ENCODE data around the gene UNC13D. TPM values are rescaled to one million over a fixed set of nuclear protein-coding genes. Genes with fewer than 3 reads are reported as not detected.
"Not testable (repeated sequence)": the region's sequence is repeated elsewhere in the genome, so short reads cannot be mapped to it uniquely, and the experiment has no call there.

Gene UNC13D
- total and polyA plus RNA-seq, 3 experiments from 2014 or later: 90.3 to 154 (median 143) TPM

DNA sequence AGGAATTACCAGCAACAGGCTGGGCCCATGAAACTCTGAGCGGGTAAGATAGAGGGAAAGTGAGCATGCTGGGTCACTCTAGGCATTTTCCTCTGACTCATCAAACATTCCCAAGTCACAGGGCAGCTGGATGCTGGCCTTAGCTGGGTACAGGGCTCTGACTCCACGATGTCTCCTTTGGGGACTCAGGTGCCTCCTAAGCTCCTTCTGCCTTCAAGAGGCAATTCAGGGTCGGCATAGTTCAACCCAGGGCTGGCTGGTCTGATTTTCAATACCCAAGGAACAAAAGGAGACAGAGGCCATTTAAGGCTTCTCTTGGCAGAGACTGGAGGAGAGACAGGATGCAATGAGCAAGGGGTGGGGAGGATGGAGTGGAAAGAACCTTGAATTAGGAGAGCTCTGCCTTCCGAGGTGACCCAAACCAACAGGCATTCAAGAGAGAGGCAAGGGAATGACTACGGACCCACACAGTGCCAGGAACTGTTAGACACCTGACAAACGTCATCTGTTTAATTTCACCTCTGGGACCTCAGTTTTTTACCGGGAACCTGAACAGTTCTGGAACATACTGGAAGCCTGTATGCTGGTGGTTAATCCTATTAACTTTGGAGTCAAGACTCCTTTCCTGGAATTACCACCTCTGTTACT lies 10.0 kb upstream of the UNC13D start:
- Histone ChIP-seq H3K27ac (ENCODE audit: low read depth, low read length) (peak overlapping the region; percentile 89), H3K4me1 (ENCODE audit: insufficient read depth, low read length) (peaks cover 22% of the 10 kb centered on the region), H3K4me3 (ENCODE audit: low read length) (peak overlapping the region; percentile 64), H3K9me3 (ENCODE audit: low read length) (no peaks in the 10 kb centered on the region), H3K27me3 (ENCODE audit: insufficient read depth, low read length, poor library complexity, severe bottlenecking) (no peaks in the 10 kb centered on the region), H3K36me3 (ENCODE audit: insufficient read depth, low read length) (peaks cover 22% of the 10 kb centered on the region)
- H3K27ac Mint-ChIP-seq: no peak overlapping the region
- no peaks in the 10 kb centered on the region for H3K9me3 Mint-ChIP-seq
- DNase-seq: no peak
- POLR2A ChIA-PET: interaction anchor here (0.5 to 3.8 kb wide), 12 partner anchors 9 to 149 kb away, joined by 3 to 82 read pairs (median 12); partner anchors contain the start of genes GALK1, TRIM47, TRIM65 and UNC13D
- no peaks in the 10 kb centered on the region for H3K27me3 Mint-ChIP-seq
- H3K4me1 Mint-ChIP-seq: peaks cover 21 to 37% (median 21%) of the 10 kb centered on the region in 3 donors
- CTCF ChIA-PET: interaction anchor here (0.7 to 4.7 kb wide), 12 partner anchors 8 to 101 kb away, joined by 3 to 46 read pairs (median 6); partner anchors contain the start of genes MRPL38, TRIM47, TRIM65 and UNC13D
- no peak overlapping the region for H3K4me3 Mint-ChIP-seq
- H3K36me3 Mint-ChIP-seq: peaks cover 3 to 36% (median 3%) of the 10 kb centered on the region in 3 donors

DNA sequence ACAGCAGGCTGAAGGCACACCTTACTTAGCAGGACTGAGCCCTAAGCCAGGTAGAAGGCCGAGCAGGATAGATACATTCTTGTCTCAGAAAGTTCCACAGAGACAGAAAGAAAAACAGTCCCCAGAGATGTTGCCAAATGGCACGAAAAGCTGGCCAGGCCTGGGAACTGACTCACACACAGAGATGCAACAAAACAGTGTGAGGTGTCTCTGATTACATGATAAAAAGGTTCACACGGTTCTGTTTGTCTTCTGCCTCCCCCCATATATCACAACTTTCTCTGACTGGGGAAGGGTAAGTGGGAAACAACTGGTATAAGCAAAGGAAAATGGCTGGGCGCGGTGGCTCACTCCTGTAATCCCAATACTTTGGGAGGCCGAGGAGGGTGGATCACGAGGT lies 9.2 kb upstream of the UNC13D start:
- no peak for DNase-seq
- Mint-ChIP-seq H3K9me3 (no peaks in the 10 kb centered on the region), H3K27ac (peak overlapping the region in 7 of 8 donors; percentile 23 to 82 (median 55)), H3K36me3 (peaks cover 4 to 44% (median 7%) of the 10 kb centered on the region in 3 donors), H3K4me1 (peaks cover 20 to 38% (median 22%) of the 10 kb centered on the region in 3 donors), H3K4me3 (peak overlapping the region in 5 of 7 donors; percentile 44 to 58 (median 53)), H3K27me3 (no peaks in the 10 kb centered on the region)
- H3K36me3 ChIP-seq (ENCODE audit: insufficient read depth, low read length): peaks cover 28% of the 10 kb centered on the region
- ChIA-PET CTCF (interaction anchor here (0.7 to 4.7 kb wide), 6 partner anchors 9 to 69 kb away, joined by 3 to 38 read pairs (median 17); partner anchors contain the start of genes MRPL38, TRIM65, UNC13D and UNK), POLR2A (interaction anchor here (2.1 to 3.6 kb wide), 5 partner anchors 9 to 75 kb away, joined by 12 to 82 read pairs (median 49); partner anchors contain the start of genes TRIM47, UNC13D and UNK)
- H3K4me3 ChIP-seq (ENCODE audit: low read length): no peak overlapping the region
- H3K27ac ChIP-seq (ENCODE audit: low read depth, low read length): no peak overlapping the region
- peaks cover 27% of the 10 kb centered on the region for H3K4me1 ChIP-seq (ENCODE audit: insufficient read depth, low read length)
- no peaks in the 10 kb centered on the region for H3K9me3 ChIP-seq (ENCODE audit: low read length)
- H3K27me3 ChIP-seq (ENCODE audit: insufficient read depth, low read length, poor library complexity, severe bottlenecking): no peaks in the 10 kb centered on the region

GRCh38 chr17:75851693-75851991 lies 7.4 kb upstream of the UNC13D start:
- POLR2A ChIA-PET: interaction anchor here (0.6 to 0.7 kb wide), 2 partner anchors 65 to 90 kb away, joined by 3 to 4 read pairs; no protein-coding TSS in a partner anchor

DNA sequence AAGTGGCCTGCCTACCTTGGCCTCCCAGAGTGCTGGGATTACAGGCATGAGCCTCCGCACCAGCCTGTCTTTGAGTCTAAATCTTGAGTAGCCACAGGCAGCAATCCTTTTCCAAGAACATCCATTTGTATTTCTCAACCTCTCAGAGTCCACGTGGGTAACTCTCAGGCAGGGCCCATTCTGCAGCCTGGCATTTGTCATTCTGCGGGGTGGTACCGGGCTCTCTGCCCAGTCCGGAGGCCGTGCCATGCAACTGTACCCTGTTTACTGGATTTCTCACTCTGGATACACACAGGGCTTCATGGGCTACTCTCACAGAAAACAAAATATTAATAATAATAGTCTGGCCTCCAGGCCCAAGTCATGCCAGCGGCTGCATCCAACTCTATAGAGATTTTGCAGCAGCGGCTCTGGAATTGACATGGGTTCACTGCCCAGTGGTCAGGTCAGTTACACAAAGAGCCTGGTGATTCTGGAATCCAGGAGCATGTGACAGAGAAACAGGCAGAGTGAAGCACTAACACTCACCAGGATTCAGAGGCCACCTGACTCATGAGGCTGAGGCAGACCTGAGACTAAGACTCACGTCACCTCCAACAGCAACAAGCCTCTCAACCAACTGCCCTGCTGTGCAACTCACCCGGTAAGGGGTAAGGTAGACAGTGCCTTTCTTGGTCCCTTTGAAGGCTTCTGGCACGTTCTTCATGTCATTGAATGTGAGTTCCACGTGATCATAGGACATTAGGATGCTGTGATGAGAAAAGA lies 6.9 kb upstream of the UNC13D start:
- no peak for DNase-seq
- Histone ChIP-seq H3K4me3 (ENCODE audit: low read length) (no peak overlapping the region), H3K4me1 (ENCODE audit: insufficient read depth, low read length) (peaks cover 24% of the 10 kb centered on the region), H3K36me3 (ENCODE audit: insufficient read depth, low read length) (peaks cover 37% of the 10 kb centered on the region), H3K27me3 (ENCODE audit: insufficient read depth, low read length, poor library complexity, severe bottlenecking) (no peaks in the 10 kb centered on the region), H3K9me3 (ENCODE audit: low read length) (no peaks in the 10 kb centered on the region), H3K27ac (ENCODE audit: low read depth, low read length) (no peak overlapping the region)
- peak overlapping the region in 1 of 7 donors; percentile 53 for H3K4me3 Mint-ChIP-seq
- CTCF ChIA-PET: interaction anchor here (1.2 kb wide), 1 partner anchor 26 kb away, joined by 3 read pairs; no protein-coding TSS in a partner anchor
- H3K9me3 Mint-ChIP-seq: no peaks in the 10 kb centered on the region
- peaks cover 17 to 28% (median 22%) of the 10 kb centered on the region in 3 donors for H3K4me1 Mint-ChIP-seq
- peak overlapping the region in 4 of 8 donors; percentile 12 to 91 (median 30) for H3K27ac Mint-ChIP-seq
- H3K27me3 Mint-ChIP-seq: no peaks in the 10 kb centered on the region
- peaks cover 3 to 67% (median 9%) of the 10 kb centered on the region in 3 donors for H3K36me3 Mint-ChIP-seq
- POLR2A ChIA-PET: interaction anchor here (0.6 to 0.7 kb wide), 3 partner anchors 64 to 153 kb away, joined by 3 to 4 read pairs (median 3); no protein-coding TSS in a partner anchor

More at GRCh38 chr17:75851693-75851991, 7.4 kb upstream of the UNC13D start:
- H3K4me3 ChIP-seq (ENCODE audit: low read length); H3K9me3 ChIP-seq (ENCODE audit: low read length); DNase-seq; H3K27ac ChIP-seq (ENCODE audit: low read depth, low read length); H3K27me3 ChIP-seq (ENCODE audit: insufficient read depth, low read length, poor library complexity, severe bottlenecking); H3K9me3 Mint-ChIP-seq; H3K27me3 Mint-ChIP-seq: not testable (repeated sequence)
- peaks cover 6 to 62% (median 9%) of the 10 kb centered on the region in 3 donors for H3K36me3 Mint-ChIP-seq
- H3K4me3 Mint-ChIP-seq: peak overlapping the region in 1 of 7 donors; percentile 53
- H3K4me1 ChIP-seq (ENCODE audit: insufficient read depth, low read length): peaks cover 30% of the 10 kb centered on the region
- CTCF ChIA-PET: interaction anchor here (1.2 to 4.7 kb wide), 2 partner anchors 26 to 67 kb away, joined by 3 to 32 read pairs; partner anchors contain the start of gene UNK
- H3K36me3 ChIP-seq (ENCODE audit: insufficient read depth, low read length): peaks cover 37% of the 10 kb centered on the region
- H3K27ac Mint-ChIP-seq: peak overlapping the region in 4 of 8 donors; percentile 11 to 34 (median 18)
- peaks cover 22 to 34% (median 27%) of the 10 kb centered on the region in 3 donors for H3K4me1 Mint-ChIP-seq

- H3K36me3 ChIP-seq (ENCODE audit: insufficient read depth, low read length): peaks cover 37% of the 10 kb centered on the region
- H3K4me3 ChIP-seq (ENCODE audit: low read length): no peak overlapping the region
- H3K9me3 Mint-ChIP-seq: no peaks in the 10 kb centered on the region
- H3K4me3 Mint-ChIP-seq: peak overlapping the region in 1 of 7 donors; percentile 13
- no peak for DNase-seq
- peaks cover 19 to 39% (median 21%) of the 10 kb centered on the region in 3 donors for H3K4me1 Mint-ChIP-seq
- POLR2A ChIA-PET: interaction anchor here (0.5 to 0.8 kb wide), 3 partner anchors 68 to 132 kb away, joined by 3 to 6 read pairs (median 3); no protein-coding TSS in a partner anchor
- CTCF ChIA-PET: interaction anchor here (1.3 to 4.6 kb wide), 5 partner anchors 12 to 96 kb away, joined by 3 to 31 read pairs (median 19); partner anchors contain the start of genes GALK1 and TRIM65
- H3K9me3 ChIP-seq (ENCODE audit: low read length): no peaks in the 10 kb centered on the region
- no peaks in the 10 kb centered on the region for H3K27me3 Mint-ChIP-seq
- no peaks in the 10 kb centered on the region for H3K27me3 ChIP-seq (ENCODE audit: insufficient read depth, low read length, poor library complexity, severe bottlenecking)
- no peak overlapping the region for H3K27ac ChIP-seq (ENCODE audit: low read depth, low read length)
- H3K36me3 Mint-ChIP-seq: peaks cover 3 to 77% (median 9%) of the 10 kb centered on the region in 3 donors
- peak overlapping the region in 3 of 8 donors; percentile 27 to 63 (median 58) for H3K27ac Mint-ChIP-seq
- peaks cover 35% of the 10 kb centered on the region for H3K4me1 ChIP-seq (ENCODE audit: insufficient read depth, low read length)
Measured at GRCh38 chr17:75849724-75850123, 5.5 kb upstream of the UNC13D start.

- POLR2A ChIA-PET: interaction anchor here (0.5 to 0.8 kb wide), 3 partner anchors 67 to 132 kb away, joined by 3 to 6 read pairs (median 3); no protein-coding TSS in a partner anchor
- H3K36me3 ChIP-seq (ENCODE audit: insufficient read depth, low read length): peaks cover 37% of the 10 kb centered on the region
Measured at GRCh38 chr17:75849279-75849646, 5.1 kb upstream of the UNC13D start.

GRCh38 chr17:75848523-75849278 lies 4.5 kb upstream of the UNC13D start:
- no peaks in the 10 kb centered on the region for H3K27me3 ChIP-seq (ENCODE audit: insufficient read depth, low read length, poor library complexity, severe bottlenecking)
- H3K4me3 ChIP-seq (ENCODE audit: low read length): no peak overlapping the region
- POLR2A ChIA-PET: interaction anchor here (0.6 to 1.2 kb wide), 6 partner anchors 13 to 133 kb away, joined by 3 to 6 read pairs (median 3); a partner anchor contains a TSS
- H3K36me3 ChIP-seq (ENCODE audit: insufficient read depth, low read length): peaks cover 37% of the 10 kb centered on the region
- Mint-ChIP-seq H3K36me3 (peaks cover 3 to 74% (median 9%) of the 10 kb centered on the region in 3 donors), H3K9me3 (no peaks in the 10 kb centered on the region), H3K4me3 (peak overlapping the region in 2 of 7 donors; percentile 51 to 84), H3K4me1 (peaks cover 17 to 38% (median 21%) of the 10 kb centered on the region in 3 donors), H3K27me3 (no peaks in the 10 kb centered on the region), H3K27ac (peak overlapping the region; percentile 56 to 95 (median 86))
- H3K9me3 ChIP-seq (ENCODE audit: low read length): no peaks in the 10 kb centered on the region
- peaks cover 31% of the 10 kb centered on the region for H3K4me1 ChIP-seq (ENCODE audit: insufficient read depth, low read length)
- no peak overlapping the region for H3K27ac ChIP-seq (ENCODE audit: low read depth, low read length)
- CTCF ChIA-PET: interaction anchor here (0.7 to 4.6 kb wide), 20 partner anchors 7 to 95 kb away, joined by 3 to 31 read pairs (median 4); partner anchors contain the start of genes GALK1 and TRIM65
- peak; percentile 65 to 84 (median 72) for DNase-seq

More at GRCh38 chr17:75849279-75849646, 5.1 kb upstream of the UNC13D start:
- no peak overlapping the region for H3K4me3 ChIP-seq (ENCODE audit: low read length)
- Mint-ChIP-seq H3K27me3 (no peaks in the 10 kb centered on the region), H3K4me1 (peaks cover 18 to 39% (median 21%) of the 10 kb centered on the region in 3 donors), H3K9me3 (no peaks in the 10 kb centered on the region), H3K36me3 (peaks cover 3 to 74% (median 9%) of the 10 kb centered on the region in 3 donors), H3K27ac (peak overlapping the region in 2 of 8 donors; percentile 17 to 27), H3K4me3 (no peak overlapping the region)
- DNase-seq: no peak
- peaks cover 33% of the 10 kb centered on the region for H3K4me1 ChIP-seq (ENCODE audit: insufficient read depth, low read length)
- CTCF ChIA-PET: interaction anchor here (0.8 to 4.6 kb wide), 8 partner anchors 12 to 96 kb away, joined by 3 to 31 read pairs (median 6); partner anchors contain the start of genes GALK1 and TRIM65
- no peaks in the 10 kb centered on the region for H3K27me3 ChIP-seq (ENCODE audit: insufficient read depth, low read length, poor library complexity, severe bottlenecking)
- H3K9me3 ChIP-seq (ENCODE audit: low read length): no peaks in the 10 kb centered on the region
- H3K27ac ChIP-seq (ENCODE audit: low read depth, low read length): no peak overlapping the region

Data from CD8-positive, alpha-beta memory T cell (primary cell).